Mesothelial cell of epicardium (in vitro differentiated cells): ENCODE results near the gene NOG. TPM values are rescaled to one million over a fixed set of nuclear protein-coding genes. Genes with fewer than 3 reads are reported as not detected.

Experiments
- DNase-seq, 2 experiments: peaks; one replicate each; pipeline ENCODE4 v3.0.0; 2021; ENCODE audit warnings: low spot score in 2 of 2; ENCODE audit not compliant: unreplicated experiment in 2 of 2
- H3K27ac Mint-ChIP-seq: 2 replicates; pipeline ENCODE4 v1.8.0; 2021; ENCODE audit warnings: mixed read lengths
- H3K27me3 Mint-ChIP-seq: 2 replicates; pipeline ENCODE4 v1.8.0; 2021; ENCODE audit warnings: low read depth, mixed read lengths
- H3K36me3 Mint-ChIP-seq: 2 replicates; pipeline ENCODE4 v1.8.0; 2021; ENCODE audit warnings: mixed read lengths
- H3K4me1 Mint-ChIP-seq: 2 replicates; pipeline ENCODE4 v1.8.0; 2021; ENCODE audit warnings: mixed read lengths
- H3K4me3 Mint-ChIP-seq: 2 replicates; pipeline ENCODE4 v1.8.0; 2021; ENCODE audit warnings: mild to moderate bottlenecking, moderate library complexity, mixed read lengths
- H3K9me3 Mint-ChIP-seq: 2 replicates; pipeline ENCODE4 v1.8.0; 2021; ENCODE audit warnings: mixed read lengths
- total RNA-seq: library from RNA; stranded (reverse); gene quantifications from 3 replicates; pipeline ENCODE4 v1.2.1, GENCODE V29; 2021
- TF ChIP-seq, protein P1 (sequence below): fragments of 200-600 bp; sonication (generic); IDR thresholded peaks from one replicate; pipeline ENCODE4 v1.5.0; 2021; ENCODE audit warnings: antibody characterized with exemption; ENCODE audit not compliant: unreplicated experiment

NOG gene
- total RNA-seq, 1 donor from 2014 or later, result 13.7 TPM

DNA sequence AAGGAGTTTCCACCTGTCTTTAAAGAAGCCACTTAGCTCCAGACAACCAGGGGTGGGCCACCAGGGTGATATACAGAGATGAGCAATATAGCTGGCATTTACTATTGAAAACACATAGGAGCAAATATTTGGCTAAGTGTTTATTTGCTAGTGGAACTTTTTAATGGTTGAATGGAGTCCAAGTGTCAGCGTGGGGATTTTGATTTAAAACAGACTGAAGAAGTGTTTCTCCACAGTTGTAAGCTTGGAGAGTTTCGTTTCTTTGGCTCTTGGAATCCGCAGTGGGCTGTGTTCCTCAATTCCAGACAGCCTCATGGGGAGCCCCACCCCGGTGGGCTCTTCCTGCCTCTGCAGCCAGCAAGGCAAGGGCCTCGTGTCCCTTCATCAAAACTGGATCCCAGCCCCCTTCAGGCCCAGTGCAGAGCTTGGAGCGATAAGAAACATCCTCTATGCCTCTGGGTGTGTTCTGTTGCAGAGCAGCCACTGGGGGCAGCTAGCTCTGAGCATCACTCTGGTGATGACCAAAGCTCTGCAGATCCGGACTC, 36.1 kb downstream of the NOG start:
- H3K27ac Mint-ChIP-seq, result no peak overlapping the region
- no peak for DNase-seq
- peaks cover 20% of the 10 kb centered on the region for H3K27me3 Mint-ChIP-seq
- H3K4me1 Mint-ChIP-seq, result no peaks in the 10 kb centered on the region
- no peaks in the 10 kb centered on the region for H3K9me3 Mint-ChIP-seq
- H3K4me3 Mint-ChIP-seq, result no peak overlapping the region
- TF ChIP-seq, protein P1, sequence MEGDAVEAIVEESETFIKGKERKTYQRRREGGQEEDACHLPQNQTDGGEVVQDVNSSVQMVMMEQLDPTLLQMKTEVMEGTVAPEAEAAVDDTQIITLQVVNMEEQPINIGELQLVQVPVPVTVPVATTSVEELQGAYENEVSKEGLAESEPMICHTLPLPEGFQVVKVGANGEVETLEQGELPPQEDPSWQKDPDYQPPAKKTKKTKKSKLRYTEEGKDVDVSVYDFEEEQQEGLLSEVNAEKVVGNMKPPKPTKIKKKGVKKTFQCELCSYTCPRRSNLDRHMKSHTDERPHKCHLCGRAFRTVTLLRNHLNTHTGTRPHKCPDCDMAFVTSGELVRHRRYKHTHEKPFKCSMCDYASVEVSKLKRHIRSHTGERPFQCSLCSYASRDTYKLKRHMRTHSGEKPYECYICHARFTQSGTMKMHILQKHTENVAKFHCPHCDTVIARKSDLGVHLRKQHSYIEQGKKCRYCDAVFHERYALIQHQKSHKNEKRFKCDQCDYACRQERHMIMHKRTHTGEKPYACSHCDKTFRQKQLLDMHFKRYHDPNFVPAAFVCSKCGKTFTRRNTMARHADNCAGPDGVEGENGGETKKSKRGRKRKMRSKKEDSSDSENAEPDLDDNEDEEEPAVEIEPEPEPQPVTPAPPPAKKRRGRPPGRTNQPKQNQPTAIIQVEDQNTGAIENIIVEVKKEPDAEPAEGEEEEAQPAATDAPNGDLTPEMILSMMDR, result no peak
- H3K36me3 Mint-ChIP-seq, result no peaks in the 10 kb centered on the region

- H3K4me3 Mint-ChIP-seq, result no peak overlapping the region
- no peaks in the 10 kb centered on the region for H3K36me3 Mint-ChIP-seq
- no peaks in the 10 kb centered on the region for H3K9me3 Mint-ChIP-seq
- TF ChIP-seq, protein P1, result no peak
- no peaks in the 10 kb centered on the region for H3K4me1 Mint-ChIP-seq
- H3K27ac Mint-ChIP-seq, result no peak overlapping the region
- H3K27me3 Mint-ChIP-seq, result peaks cover 20% of the 10 kb centered on the region
- DNase-seq, result no peak
These were observed 36.7 kb downstream of the NOG start for GRCh38 chr17:56630202-56630601.

GRCh38 chr17:56633681-56634080, 40.2 kb downstream of the NOG start:
- H3K27ac Mint-ChIP-seq, result no peak overlapping the region
- TF ChIP-seq, protein P1, result no peak
- no peak overlapping the region for H3K4me3 Mint-ChIP-seq
- H3K27me3 Mint-ChIP-seq, result peaks cover 31% of the 10 kb centered on the region
- no peaks in the 10 kb centered on the region for H3K9me3 Mint-ChIP-seq
- H3K36me3 Mint-ChIP-seq, result no peaks in the 10 kb centered on the region
- no peak for DNase-seq
- H3K4me1 Mint-ChIP-seq, result peaks cover 5% of the 10 kb centered on the region

- no peak overlapping the region for H3K27ac Mint-ChIP-seq
- H3K27me3 Mint-ChIP-seq, result peaks cover 34% of the 10 kb centered on the region
- TF ChIP-seq, protein P1, result no peak
- no peak for DNase-seq
- H3K36me3 Mint-ChIP-seq, result no peaks in the 10 kb centered on the region
- H3K4me1 Mint-ChIP-seq, result peaks cover 8% of the 10 kb centered on the region
- H3K9me3 Mint-ChIP-seq, result no peaks in the 10 kb centered on the region
- H3K4me3 Mint-ChIP-seq, result no peak overlapping the region
These were observed 42.1 kb downstream of the NOG start for GRCh38 chr17:56635641-56636040.

DNA sequence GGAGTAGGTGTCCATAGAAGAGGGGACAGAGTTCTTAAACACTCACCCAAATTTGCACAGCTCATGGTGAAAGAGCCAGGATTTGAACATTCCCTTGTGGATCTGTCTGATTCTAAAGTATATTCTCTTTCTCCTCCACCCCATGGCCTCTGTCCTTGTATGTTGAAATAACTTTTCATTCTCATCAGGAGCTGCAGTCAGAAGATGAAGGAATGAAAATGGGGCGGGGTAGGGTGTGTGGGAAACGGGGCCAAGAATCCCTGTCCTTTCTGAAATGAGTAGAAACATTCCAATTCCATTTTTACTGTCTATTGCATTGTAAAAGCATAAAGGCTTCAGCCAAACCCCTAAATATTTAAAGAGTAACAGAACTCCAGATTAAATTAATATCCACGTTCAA, 42.8 kb downstream of the NOG start:
- Mint-ChIP-seq H3K9me3 (no peaks in the 10 kb centered on the region), H3K36me3 (no peaks in the 10 kb centered on the region), H3K27me3 (peaks cover 34% of the 10 kb centered on the region), H3K4me3 (no peak overlapping the region), H3K27ac (no peak overlapping the region), H3K4me1 (peaks cover 8% of the 10 kb centered on the region)
- no peak for DNase-seq
- TF ChIP-seq, protein P1, result no peak

GRCh38 chr17:56637254-56637653, 43.8 kb downstream of the NOG start:
- no peak overlapping the region for H3K27ac Mint-ChIP-seq
- no peak overlapping the region for H3K4me3 Mint-ChIP-seq
- peaks cover 30% of the 10 kb centered on the region for H3K27me3 Mint-ChIP-seq
- H3K9me3 Mint-ChIP-seq, result no peaks in the 10 kb centered on the region
- peaks cover 8% of the 10 kb centered on the region for H3K4me1 Mint-ChIP-seq
- DNase-seq, result no peak
- no peaks in the 10 kb centered on the region for H3K36me3 Mint-ChIP-seq
- TF ChIP-seq, protein P1, result no peak
